Thyroid gland (tissue), 4 donors: ENCODE data around the gene WDR27. TPM values are rescaled to one million over a fixed set of nuclear protein-coding genes. Genes with fewer than 3 reads are reported as not detected.
"Not testable (repeated sequence)": the region's sequence is repeated elsewhere in the genome, so short reads cannot be mapped to it uniquely, and the experiment has no call there.

Experiments used
- DNase-seq, 2 donors: peaks; one replicate each; pipeline ENCODE4 v3.0.0-alpha.2; 2019
- H3K27ac ChIP-seq, 3 donors: fragments of 200-600 bp; sonication (generic); 1 replicate in 2 of 3; 2 replicates in 1 of 3; pipeline ENCODE4 v1.5.1; 2016 to 2019; ENCODE audit warnings: mild to moderate bottlenecking in 1 of 3, moderate library complexity in 1 of 3
- H3K27me3 ChIP-seq: fragments of 200-600 bp; sonication (generic); one replicate; pipeline ENCODE4 v1.5.1; 2019
- H3K36me3 ChIP-seq, 2 donors: fragments of 200-600 bp; sonication (generic); one replicate each; pipeline ENCODE4 v1.5.1; 2016 to 2019
- H3K4me1 ChIP-seq, 2 donors: fragments of 200-600 bp; sonication (generic); one replicate each; pipeline ENCODE4 v1.5.1; 2017 to 2019
- H3K4me3 ChIP-seq, 3 donors: fragments of 200-600 bp; sonication (generic); replicated peaks in 1 of 3; 1 replicate in 2 of 3; 2 replicates in 1 of 3; pipeline ENCODE4 v1.5.1; 2016; ENCODE audit warnings: mild to moderate bottlenecking in 1 of 3
- H3K9me3 ChIP-seq: fragments of 200-600 bp; sonication (generic); one replicate; pipeline ENCODE4 v1.5.1; 2017
- POLR2A ChIP-seq, 2 donors: fragments of 450-650 bp; IDR thresholded peaks; one replicate each; pipeline ENCODE4 v1.6.1; 2017; ENCODE audit warnings: antibody characterized with exemption in 2 of 2, mild to moderate bottlenecking in 2 of 2, moderate library complexity in 1 of 2
- WGBS, 2 donors: methylation state at CpG; one replicate each; pipeline ENCODE4 v1.1.5; 2017; 5-methylcytosine and 5-hydroxymethylcytosine counted together
- intact Hi-C: fragments of 100-400 bp; cut with DNase I; formaldehyde crosslinking; loops from one replicate; pipeline ENCODE4 v1.15.1; 2023
- total RNA-seq, 4 donors: library from RNA; depleted of rRNA; stranded (reverse); fragments of >200 nt; gene quantifications; one replicate each; pipeline ENCODE4 v1.2.3, GENCODE V29; 2016
- TF ChIP-seq, protein P1 (sequence below), 6 experiments: fragments of 200-600 bp in 3 of 6; fragments of 450-650 bp in 3 of 6; sonication (generic) in 3 of 6; IDR thresholded peaks; one replicate each; pipeline ENCODE4 v1.5.1; 2016 to 2019; ENCODE audit warnings: antibody characterized with exemption in 6 of 6, mild to moderate bottlenecking in 2 of 6, inconsistent platforms in 1 of 6, moderate library complexity in 1 of 6

Gene WDR27
- total RNA-seq, 4 donors from 2014 or later = 48.9 to 74.6 (median 51.8) TPM

GRCh38 chr6:169618526-169619490, 83.0 kb downstream of the WDR27 start:
- Histone ChIP-seq H3K4me3 (no peak overlapping the region), H3K9me3 (no peaks in the 10 kb centered on the region), H3K36me3 (no peaks in the 10 kb centered on the region), H3K27me3 (no peaks in the 10 kb centered on the region), H3K4me1 (peaks cover 29 to 45% of the 10 kb centered on the region in 2 donors), H3K27ac (peak overlapping the region in 1 of 3 donors; percentile 27)
- TF ChIP-seq POLR2A (IDR thresholded peaks at IDR 0.05) = no peak
- TF ChIP-seq, protein P1, sequence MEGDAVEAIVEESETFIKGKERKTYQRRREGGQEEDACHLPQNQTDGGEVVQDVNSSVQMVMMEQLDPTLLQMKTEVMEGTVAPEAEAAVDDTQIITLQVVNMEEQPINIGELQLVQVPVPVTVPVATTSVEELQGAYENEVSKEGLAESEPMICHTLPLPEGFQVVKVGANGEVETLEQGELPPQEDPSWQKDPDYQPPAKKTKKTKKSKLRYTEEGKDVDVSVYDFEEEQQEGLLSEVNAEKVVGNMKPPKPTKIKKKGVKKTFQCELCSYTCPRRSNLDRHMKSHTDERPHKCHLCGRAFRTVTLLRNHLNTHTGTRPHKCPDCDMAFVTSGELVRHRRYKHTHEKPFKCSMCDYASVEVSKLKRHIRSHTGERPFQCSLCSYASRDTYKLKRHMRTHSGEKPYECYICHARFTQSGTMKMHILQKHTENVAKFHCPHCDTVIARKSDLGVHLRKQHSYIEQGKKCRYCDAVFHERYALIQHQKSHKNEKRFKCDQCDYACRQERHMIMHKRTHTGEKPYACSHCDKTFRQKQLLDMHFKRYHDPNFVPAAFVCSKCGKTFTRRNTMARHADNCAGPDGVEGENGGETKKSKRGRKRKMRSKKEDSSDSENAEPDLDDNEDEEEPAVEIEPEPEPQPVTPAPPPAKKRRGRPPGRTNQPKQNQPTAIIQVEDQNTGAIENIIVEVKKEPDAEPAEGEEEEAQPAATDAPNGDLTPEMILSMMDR (IDR thresholded peaks at IDR 0.05) = no peak
- no peak for DNase-seq
- WGBS, 2 donors = 85% methylated on average over 7 of the region's 7 CpGs
- intact Hi-C loops = no loop called here

GRCh38 chr6:169617562-169617961, 84.3 kb downstream of the WDR27 start:
- Histone ChIP-seq H3K36me3 (no peaks in the 10 kb centered on the region), H3K4me3 (no peak overlapping the region), H3K9me3 (no peaks in the 10 kb centered on the region), H3K27me3 (no peaks in the 10 kb centered on the region), H3K4me1 (peaks cover 22 to 33% of the 10 kb centered on the region in 2 donors), H3K27ac (no peak overlapping the region)
- whole genome bisulfite sequencing, 2 donors = 91 to 94% methylated on average over 7 of the region's 7 CpGs
- DNase-seq = no peak
- TF ChIP-seq, protein P1 (IDR thresholded peaks at IDR 0.05) = no peak
- TF ChIP-seq POLR2A (IDR thresholded peaks at IDR 0.05) = no peak
- intact Hi-C loops = no loop called here

DNA sequence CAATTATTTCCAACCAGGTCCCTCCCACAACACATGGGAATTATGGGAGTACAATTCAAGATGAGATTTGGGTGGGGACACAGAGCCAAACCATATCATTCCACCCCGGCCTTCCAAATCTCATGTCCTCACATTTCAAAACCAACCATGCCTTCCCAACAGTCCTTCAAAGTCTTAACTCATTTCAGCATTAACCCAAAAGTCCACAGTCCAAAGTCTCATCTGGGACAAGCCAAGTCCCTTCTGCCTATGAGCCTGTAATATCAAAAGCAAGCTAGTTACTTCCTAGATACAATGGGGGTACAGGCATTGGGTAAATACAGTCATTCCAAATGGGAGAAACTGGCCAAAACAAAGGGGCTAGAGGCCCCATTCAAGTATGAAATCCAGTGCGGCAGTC, 93.2 kb downstream of the WDR27 start:
- H3K9me3 ChIP-seq, H3K27ac ChIP-seq, H3K4me3 ChIP-seq, H3K27me3 ChIP-seq, H3K4me1 ChIP-seq, intact Hi-C loops, DNase-seq, H3K36me3 ChIP-seq: not testable (repeated sequence)
- 94 to 100% methylated on average over 2 of the region's 2 CpGs for WGBS, 2 donors

GRCh38 chr6:169604076-169604475, 97.8 kb downstream of the WDR27 start:
- WGBS, 2 donors = 90 to 97% methylated on average over 1 of the region's 1 CpG

DNA sequence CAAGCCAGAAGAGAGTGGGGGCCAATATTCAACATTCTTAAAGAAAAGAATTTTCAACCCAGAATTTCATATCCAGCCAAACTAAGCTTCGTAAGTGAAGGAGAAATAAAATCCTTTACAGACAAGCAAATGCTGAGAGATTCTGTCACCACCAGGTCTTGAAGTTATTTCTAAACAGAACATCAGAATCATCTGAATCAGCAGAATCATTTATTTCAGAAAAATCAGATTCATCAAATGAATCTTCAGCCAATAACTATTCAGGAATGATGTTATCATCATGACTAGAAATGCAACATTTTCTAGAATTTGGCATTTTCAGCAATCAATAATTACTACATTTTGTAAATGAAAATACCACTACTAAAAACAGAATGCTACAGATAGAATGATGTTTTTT, 100.7 kb downstream of the WDR27 start:
- H3K27me3 ChIP-seq, DNase-seq, H3K36me3 ChIP-seq, H3K4me3 ChIP-seq, H3K27ac ChIP-seq, intact Hi-C loops, H3K4me1 ChIP-seq, H3K9me3 ChIP-seq: not testable (repeated sequence)
- 91 to 100% methylated on average over 1 of the region's 1 CpG for WGBS, 2 donors

More at GRCh38 chr6:169604076-169604475, 97.8 kb downstream of the WDR27 start:
- no peak for TF ChIP-seq POLR2A (IDR thresholded peaks at IDR 0.05)
- TF ChIP-seq, protein P1 (IDR thresholded peaks at IDR 0.05) = no peak
- H3K27me3 ChIP-seq = no peaks in the 10 kb centered on the region
- no peaks in the 10 kb centered on the region for H3K9me3 ChIP-seq
- H3K36me3 ChIP-seq = no peaks in the 10 kb centered on the region
- H3K27ac ChIP-seq = no peak overlapping the region
- H3K4me3 ChIP-seq = no peak overlapping the region
- no peaks in the 10 kb centered on the region for H3K4me1 ChIP-seq
- no peak for DNase-seq
- intact Hi-C loops = no loop called here

DNA sequence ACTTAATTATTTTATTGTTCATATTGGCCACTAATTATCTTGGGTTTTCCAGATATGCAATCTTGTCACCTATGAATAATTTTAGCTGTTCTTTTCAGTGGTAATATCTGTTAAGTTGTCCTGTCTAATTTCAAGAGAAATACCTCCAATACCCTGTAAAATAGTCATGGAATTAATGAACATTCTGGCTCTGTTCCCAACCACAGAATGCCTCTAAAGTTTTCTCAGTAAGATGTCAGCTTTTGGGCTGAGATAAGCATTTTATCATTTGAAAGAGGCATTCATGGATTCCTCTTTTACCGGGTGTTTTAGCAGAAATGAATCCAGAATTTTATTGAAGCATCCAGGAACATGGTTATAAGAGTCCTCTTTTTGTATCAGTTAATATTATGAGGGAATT, 109.3 kb downstream of the WDR27 start:
- Histone ChIP-seq H3K9me3 (no peaks in the 10 kb centered on the region), H3K4me1 (peaks cover 13 to 19% of the 10 kb centered on the region in 2 donors), H3K4me3 (no peak overlapping the region), H3K36me3 (no peaks in the 10 kb centered on the region), H3K27ac (no peak overlapping the region), H3K27me3 (no peaks in the 10 kb centered on the region)
- WGBS, 2 donors = 81 to 85% methylated on average over 1 of the region's 1 CpG
- no peak for TF ChIP-seq POLR2A (IDR thresholded peaks at IDR 0.05)
- TF ChIP-seq, protein P1 (IDR thresholded peaks at IDR 0.05) = no peak
- intact Hi-C loops = no loop called here
- no peak for DNase-seq
